NCI-H2029 treated with DMSO at 0.1 percent for 48 hours (cell line): Measurements from ENCODE around the gene CAPN7.

Source experiments
- DNase-seq: peaks from one replicate; lab custom pipeline; 2025; lab: John Stamatoyannopoulos, UW

Gene CAPN7

DNA sequence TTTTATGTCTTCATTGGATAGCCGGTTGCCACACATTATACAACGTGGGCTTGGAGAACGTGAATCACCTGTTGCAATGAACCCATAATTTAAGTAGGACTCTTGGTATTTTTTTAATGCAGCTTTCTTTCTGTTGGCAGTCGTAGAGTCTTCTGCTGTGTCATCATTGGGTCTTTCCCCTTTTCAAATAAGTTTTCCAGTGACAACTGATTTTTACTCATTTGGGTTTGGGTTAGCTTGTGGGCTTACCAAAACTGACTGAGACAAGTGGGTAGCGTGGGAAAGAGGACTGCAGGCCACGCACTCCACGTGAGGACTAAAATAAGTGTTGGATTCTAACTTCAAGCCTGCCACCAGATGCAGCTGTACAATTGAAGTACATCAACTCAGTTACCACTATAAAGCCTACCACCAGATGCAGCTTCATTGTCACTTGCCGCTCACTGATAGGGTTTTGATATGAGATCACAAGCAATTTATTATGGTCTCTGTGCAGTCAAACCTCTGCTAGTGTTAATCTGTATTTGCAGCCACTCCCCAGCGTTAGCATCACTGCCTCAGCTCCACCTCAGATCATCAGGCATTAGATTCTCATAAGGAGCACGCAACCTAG lies 6.4 kb upstream of the CAPN7 start:
- no peak for DNase-seq

DNA sequence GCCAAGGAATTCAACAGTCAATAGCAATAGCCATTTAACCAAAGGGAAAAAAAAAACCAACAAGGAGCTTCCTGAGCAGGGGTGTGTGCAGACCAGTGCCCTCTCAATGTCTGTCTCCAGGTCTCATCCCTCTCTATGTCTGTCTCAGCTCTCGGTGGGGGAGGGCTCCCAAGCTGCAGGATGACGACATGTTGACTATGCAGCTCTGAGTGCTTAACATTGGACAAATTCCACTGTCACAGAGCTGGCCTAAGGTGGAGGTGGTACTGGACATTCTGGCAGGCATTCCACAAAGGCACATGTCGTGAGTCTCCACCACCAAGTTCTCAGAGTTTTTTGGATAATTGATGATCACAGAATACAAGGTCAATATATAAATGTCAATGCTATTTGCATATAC lies 2.0 kb upstream of the CAPN7 start:
- no peak for DNase-seq

DNA sequence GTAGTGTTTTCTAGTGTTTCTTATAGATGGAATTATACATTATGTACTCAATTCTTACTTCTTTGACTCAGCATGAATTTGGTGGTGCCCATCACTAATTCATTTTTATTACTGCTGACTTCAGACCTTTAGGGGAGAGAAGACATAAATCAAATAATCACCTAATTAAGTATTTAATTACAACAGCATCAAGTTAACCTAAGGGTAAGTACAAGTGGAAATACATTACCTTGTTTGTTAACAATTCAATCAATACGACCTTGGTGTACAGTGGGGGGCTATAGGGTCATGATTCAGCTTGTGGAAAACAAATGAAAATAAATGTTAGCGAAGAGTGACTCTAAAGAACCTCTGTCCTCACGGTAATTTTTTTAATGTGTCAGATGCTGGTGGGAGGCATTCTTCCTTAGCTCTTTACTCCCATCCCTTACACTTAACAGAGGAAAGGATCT lies 538 bp upstream of the CAPN7 start:
- DNase-seq = no peak

DNA sequence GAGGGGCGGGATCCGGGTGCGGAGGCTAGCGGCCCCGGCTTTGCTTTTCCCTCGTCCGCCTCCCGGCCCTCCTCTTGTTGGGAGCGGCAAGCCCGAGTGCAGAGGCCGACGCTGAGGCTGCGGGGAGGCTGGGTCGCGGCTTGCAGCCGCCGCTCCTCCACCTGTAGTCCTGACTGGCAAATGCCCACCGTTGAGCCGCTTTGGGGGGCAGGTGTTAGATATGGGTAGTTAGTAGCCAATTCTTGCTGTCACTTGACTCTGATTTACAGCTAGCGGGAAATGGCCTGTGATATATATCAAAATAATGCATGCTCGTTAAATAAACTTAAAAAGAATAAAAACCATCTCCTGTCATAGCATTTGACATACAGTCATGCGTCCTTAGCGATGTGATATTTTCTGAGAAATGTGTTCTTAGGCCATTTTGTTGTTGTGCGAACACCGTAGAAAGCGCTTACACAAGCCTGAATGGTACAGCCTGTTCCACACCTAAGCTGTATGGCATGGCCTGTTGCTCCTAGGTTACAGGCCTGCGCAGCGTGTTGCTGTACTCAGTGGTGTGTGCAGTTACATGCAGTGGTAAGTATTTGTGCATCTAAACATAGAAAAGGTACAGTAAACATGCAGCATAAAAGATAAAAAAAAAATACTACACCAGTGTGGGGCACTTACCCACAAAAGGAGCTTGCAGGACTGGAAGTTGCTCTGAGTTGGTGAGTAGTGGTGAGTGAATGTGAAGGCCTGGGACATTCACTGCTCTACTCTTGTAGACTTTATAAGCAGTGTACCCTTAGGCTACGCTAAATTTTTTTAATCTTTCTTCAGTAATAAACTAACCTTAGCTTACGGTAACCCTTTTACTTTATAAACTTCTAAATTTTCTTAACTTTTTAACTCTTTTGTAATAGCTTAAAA lies 873 bp downstream of the CAPN7 start:
- DNase-seq = no peak

DNA sequence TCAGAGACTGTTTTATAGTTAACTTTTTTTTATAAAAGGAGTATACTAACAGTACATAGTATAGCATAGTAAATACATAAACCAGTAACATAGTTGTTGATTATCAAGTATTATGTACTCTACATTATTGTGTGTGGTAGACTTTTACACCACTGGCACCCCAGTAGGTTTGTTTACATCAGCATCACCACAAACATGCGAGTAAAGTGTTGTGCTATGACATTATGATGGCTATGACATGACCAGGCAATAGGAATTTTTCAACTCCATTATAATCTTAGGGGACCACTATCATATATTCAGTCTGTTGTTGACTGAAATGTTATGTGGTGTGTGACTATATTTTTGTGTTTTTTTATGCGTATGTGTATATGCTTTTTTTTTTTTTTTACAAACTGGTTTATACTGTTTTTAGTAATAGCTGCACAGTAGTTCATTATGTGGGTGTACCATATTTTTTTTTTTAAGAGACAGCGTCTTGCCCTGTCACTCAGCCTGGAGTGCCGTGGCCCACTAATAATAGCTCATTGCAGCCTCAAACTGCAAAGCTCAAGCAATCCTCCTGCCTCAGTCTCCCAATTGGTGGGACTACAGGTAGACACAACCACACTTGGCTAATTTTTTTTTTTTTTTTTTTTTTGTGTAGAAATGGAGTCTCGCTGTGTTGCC lies 1.9 kb downstream of the CAPN7 start:
- DNase-seq = no peak

DNA sequence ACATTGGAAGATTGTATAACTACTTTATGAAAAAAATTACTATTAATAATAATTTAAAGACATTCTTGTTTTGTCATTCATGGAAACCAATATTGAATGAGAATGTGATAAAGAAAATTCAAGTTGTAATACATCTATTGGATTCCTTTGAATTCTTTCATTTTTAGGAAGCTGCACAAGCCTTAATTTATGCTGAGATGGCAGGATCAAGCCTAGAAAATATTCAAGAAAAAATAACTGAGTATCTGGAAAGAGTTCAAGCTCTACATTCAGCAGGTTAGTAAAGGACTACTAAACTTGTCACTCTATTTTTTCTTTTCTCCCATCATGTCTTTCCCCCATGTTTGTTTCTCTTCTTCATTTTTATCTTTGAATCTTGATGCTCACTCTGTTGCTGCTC lies 5.9 kb downstream of the CAPN7 start:
- no peak for DNase-seq

DNA sequence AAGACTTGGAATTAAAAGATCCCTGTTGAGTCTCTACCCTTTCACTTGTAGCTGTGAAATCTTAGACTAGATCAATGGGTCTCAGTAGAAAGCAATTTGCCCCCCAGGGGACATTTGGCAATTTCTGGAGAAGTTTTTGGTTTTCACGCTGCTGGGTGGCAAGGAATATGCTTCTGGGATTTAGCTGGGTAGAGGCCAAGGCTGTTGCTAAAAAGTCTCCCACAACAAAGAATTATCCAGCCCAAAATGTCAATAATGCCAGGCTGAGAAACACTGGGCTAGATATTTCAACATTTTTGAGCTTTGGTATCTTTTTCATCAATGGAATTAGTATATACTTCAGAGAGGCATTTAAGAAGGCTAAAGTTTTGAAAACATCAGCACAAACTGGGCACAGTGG lies 8.7 kb downstream of the CAPN7 start:
- DNase-seq = no peak

DNA sequence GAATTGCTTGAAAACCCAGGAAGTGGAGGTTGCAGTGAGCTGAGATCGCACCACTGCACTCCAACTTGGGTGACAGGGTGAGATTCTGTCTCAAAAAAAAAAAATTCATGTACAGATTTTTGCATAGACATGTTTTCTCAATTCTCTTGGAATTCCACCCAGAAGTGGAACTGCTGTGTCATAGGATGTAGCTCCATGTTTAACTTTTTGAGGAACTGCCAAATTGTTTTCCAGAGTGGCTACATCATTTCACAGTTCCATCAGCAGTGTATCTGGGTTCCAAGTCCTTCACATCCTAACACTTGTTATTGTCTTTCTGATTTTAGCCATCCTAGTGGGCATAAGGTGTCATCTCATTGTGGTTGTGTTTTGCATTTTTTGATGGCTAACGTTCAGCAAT lies 9.9 kb downstream of the CAPN7 start:
- no peak for DNase-seq

DNA sequence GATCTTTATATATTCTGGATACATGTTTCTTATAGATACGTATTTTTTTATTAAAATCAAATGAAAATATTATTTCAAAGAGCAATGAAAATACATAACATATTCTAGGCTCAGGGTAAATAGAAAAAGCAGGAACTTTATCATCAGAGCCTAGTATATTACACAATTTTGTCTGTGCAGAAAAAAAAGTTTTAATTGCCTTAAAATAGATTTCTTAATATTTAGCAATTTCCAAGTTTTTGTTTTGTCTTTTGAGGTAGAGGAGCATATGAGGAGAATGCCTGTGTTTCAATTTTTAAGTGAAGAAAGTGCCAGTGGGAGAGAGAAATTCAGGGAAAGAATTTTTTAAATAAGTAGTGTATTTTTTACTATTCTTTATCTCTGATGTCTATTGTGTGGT lies 10.5 kb downstream of the CAPN7 start:
- DNase-seq = no peak

DNA sequence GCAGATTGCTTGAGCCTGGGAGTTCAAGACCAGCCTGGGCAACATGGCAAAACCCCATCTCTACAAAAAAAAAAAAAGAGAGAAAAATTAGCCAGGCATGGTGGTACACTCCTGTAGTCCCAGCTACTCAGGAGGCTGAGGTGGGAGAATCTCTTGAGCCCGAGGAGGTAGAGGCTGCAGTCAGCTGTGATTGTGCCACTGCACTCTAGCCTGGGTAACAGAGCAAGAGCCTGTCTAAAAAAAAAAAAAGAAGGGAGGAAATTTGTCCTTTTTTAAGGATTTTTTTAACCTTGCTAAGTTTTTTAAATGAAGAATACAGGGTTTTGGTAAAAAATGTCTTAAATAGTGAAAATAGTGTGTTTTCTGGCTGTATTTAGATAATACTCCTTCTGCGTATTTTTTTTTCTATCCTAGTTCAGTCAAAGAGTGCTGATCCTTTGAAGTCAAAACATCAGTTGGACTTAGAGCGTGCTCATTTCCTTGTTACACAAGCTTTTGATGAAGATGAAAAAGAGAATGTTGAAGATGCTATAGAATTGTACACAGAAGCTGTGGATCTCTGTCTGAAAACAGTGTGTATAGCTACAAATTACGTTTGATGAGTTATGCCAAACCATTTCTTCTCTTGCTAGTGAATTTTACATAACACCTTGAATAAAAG lies 11.1 kb downstream of the CAPN7 start:
- DNase-seq = no peak

DNA sequence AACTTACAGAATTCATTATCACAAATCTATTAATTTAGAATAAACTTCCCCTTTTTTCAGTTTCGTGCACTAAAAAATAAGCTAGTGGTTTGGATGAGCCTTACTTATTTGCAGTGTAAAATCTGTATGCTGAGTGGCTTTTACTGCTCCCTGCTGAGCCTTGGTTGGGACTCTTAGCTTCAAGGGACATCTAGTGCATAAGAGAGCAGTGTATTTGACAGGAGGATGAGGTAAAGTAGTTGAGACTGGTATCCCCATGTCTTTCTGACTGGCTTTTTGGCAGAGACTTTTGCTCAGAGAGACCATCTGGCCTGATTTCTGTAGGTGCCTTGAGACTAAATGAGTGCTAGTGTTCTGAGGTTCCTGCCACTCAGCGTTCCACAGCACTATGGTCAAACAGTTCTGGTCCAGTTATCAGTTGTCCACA lies 11.8 kb downstream of the CAPN7 start:
- no peak for DNase-seq

DNA sequence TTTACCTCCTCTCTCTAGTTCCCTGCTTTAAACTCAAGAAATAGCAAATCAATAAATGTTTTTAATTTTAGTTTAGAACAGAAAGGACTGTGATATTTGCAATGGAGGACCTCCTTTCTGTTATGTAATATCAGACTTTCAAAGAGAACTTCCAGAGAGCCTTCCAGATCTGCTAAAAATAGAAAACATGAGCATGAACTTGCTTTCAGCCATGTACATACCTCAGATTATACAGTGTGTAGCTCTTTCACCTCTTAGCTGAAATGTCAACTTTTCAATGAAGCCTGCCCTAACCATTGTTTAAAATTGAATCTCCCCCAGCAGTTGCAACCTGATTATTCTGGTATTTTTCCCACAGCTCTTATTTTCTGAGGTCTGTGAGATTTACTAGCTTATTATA lies 12.6 kb downstream of the CAPN7 start:
- no peak for DNase-seq

DNA sequence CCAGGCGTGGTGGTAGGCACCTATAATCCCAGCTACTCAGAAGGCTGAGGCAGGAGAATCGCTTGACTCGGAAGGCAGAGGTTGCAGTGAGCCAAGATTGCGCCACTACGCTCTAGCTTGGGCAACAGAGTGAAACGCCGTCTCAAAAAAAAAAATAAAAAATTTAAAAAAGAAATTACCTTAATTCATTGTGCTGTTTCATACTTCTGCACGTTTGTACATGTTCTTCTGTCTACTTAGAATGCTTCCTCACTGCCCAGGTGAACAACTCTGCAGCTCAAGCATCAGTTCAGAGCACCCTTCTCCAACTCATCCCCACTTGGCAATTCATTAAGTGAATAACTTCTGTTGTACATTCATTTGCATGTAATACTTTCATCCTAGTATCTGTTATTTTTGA lies 14.0 kb downstream of the CAPN7 start:
- DNase-seq = no peak

DNA sequence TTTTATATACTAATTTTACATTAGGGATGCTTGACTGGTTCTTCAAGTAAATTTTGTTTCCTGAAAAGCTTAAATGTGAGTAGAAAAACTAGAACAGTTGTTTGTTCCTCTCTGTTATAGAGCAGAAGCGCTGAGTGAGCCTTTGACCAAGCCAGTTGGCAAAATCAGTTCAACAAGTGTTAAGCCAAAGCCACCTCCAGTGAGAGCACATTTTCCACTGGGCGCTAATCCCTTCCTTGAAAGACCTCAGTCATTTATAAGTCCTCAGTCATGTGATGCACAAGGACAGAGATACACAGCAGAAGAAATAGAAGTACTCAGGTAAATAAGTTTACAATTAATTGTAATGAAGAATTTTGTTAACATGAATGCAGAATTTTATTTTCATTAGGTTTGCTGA lies 14.6 kb downstream of the CAPN7 start:
- DNase-seq = no peak

DNA sequence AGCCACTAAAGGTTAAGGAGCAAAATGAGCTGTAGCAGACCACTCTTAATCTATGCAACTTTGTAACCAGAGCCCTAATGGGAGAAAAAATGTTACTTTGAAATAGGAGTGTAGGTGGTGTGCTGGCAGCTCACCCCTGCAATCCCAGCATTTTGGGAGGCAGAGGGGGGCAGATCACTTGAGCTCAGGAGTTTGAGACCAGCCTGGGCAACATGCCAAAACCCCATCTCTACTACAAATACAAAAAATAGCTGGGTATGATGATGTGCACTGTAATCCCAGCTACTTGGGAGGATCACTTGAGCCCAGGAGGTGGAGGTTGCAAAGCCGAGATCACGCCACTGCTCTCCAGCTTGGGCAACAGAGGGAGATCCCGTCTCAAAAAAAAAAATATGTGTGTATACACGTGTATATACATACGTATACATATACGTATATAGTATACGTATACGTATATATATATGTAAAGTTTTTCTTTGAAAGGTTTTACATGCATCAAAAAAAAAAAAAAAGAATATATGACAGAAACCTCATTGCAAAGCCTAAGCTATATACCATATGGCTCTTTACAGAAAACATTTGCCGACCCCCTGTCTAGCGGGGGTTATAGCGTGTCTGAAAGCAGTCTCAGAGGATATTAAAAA lies 15.7 kb downstream of the CAPN7 start:
- no peak for DNase-seq

DNA sequence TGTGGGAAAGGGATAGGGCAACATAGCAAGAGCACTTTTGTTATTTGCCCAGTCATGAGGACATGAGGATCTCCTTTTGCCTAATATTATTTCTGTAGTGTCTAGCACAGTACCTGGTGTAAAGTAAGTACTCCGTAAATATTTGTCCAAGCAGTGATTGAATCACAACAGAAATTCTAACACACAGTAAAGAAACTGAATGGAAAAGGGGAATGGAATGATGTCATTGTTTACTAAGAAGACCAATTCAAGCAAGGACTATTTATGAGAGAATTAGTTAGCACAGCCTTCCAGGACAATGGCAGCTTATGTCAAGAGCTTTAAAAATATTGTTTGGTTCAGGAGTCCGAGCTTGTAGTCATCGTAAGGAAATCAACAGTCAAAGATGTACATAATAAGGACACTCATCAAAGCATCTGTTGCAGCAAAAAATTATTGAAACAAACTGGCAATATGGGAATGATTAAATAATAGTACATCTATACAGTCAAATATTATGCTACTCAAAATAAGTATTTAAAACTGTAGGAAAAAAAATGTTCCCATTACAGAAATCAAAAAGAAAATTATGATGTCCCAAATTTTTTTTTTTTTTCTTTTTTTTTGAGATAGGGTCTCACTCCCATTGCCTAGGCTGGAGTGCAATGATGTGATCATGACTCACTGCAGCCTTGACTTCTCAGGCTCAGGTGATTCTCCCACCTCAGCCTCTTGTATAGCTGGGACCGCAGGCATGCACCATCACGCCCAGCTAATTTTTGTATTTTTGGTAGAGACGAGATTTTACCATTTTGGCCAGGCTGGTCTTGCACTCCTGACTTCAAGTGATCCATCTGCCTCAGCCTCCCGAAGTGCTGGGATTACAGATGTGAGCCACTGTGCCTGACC lies 17.9 kb downstream of the CAPN7 start:
- peak; percentile 97 for DNase-seq

DNA sequence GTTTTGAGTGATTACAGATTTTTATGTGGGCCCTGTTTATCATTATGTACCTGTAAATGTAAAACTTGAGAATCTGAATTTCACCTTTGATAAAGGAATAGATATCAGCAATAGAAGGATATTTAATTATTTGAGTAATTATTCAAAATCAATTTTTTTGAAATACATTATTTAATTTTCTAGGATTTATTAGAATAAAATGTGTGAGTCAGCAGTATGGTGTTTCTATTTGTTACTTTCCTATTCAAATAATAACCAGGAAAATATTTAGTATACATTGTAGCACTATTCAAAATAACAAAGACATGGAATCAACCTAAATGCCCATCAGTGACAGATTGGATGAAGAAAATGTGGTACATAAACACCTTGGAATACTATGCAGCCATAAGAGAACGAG lies 22.1 kb downstream of the CAPN7 start:
- DNase-seq = no peak

DNA sequence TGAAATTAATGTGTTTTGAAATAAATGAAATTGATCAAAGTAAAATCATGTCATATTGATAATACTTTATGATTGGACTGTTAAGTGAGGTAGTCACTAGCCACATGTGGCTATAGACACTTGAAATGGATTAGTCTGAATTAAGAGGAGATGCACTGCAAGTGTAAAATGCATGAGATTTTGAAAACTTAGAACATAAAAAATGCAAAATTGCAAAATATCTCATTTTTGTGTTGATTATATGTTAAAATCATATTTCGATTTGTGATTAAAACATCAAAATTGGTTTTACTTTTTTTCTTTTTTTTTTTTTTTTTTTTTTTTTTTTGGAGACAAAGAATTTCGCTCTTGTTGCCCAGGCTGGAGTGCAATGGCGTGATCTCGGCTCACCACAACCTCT lies 23.2 kb downstream of the CAPN7 start:
- no peak for DNase-seq

DNA sequence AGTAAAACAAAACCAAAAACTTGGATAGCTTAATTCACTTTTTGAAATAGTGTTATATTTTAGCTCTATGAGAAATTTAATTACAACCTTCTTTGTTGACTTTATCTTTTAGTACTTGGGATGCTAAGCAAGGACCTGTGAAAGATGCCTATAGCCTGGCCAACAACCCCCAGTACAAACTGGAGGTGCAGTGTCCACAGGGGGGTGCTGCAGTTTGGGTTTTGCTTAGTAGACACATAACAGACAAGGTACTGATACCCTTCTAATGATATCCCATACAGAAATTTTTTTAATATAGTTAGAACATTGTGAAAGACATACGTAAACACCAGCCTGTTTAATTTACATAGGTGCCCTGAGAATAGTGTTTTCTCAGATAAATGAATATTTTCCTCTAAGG lies 35.3 kb downstream of the CAPN7 start:
- DNase-seq = no peak

DNA sequence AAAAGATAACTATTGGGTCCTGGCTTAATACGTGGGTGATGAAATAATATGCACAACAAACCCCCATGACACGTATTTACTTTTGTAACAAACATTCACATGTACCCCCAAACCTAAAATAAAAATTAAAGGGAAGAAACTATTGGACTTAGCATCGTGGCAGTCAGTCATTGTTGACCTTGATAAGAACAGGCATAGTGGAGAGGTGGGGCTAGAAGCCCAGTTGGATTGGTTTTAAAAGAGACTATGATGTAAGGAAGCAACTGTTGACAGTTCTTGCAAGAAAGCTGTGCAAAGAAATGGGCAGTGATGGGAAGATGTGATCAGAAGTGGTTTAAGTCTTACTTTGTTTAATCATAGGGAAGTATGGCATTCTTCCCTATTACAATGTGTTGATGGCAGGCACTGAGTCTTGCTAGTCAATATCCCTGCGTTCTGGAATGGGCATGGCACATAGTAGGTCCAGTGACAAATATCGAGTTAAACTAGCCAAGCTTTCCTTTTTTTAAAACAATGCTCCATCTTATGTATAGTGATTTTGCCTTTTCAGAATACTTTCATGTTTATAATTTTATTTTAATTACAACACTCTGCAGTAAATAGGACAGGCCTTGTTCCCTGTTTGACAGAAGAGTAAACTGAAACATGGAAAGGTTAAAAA lies 37.9 kb downstream of the CAPN7 start:
- DNase-seq = no peak
